LoVo (cell line): ENCODE data around the gene ELMOD1.

ENCODE experiments used
- DNase-seq: peaks from one replicate; pipeline ENCODE4 v3.0.0-alpha.2; 2016; ENCODE audit warnings: low spot score

The ELMOD1 gene

GRCh38 chr11:107688322-107688918 lies 97.5 kb downstream of the ELMOD1 start:
- no peak for DNase-seq

- peak; percentile 65 for DNase-seq
Observed at GRCh38 chr11:107689317-107690202, 98.6 kb downstream of the ELMOD1 start.

DNA sequence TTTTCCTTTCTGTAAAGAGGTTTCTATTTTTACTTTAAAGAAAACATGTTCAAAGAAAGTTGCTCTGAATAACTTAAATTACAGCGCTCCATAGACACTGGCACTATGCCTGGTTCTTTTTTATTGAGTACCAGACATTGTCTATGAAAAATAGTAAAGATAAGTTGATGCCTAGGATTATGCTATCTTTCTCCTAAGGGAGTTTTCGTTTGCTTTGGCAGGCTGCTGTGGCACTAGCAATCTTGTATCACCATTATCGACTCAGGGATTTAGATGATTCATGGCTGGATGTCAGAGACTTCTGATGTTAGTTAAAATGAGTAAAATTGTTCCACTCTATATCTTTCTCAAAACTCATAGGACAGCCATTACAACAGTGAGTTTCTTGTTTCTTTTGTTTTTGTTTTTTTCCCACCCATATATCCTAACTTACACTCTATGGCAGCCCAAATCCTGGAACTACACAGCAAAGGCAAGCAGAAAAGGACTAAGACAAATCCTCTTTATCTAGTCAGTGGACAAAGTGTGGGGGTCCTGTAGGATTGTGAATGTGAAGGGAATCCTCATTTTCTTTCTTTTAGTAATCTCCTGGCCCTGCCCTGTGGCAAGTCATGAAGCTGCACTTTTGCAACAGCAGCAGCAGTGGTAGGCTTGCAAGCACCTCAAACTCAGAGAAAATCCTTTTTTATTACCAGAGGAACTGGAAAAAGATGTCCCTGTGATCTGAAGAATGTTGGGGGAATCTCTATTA lies 100.2 kb downstream of the ELMOD1 start:
- DNase-seq, result no peak

DNA sequence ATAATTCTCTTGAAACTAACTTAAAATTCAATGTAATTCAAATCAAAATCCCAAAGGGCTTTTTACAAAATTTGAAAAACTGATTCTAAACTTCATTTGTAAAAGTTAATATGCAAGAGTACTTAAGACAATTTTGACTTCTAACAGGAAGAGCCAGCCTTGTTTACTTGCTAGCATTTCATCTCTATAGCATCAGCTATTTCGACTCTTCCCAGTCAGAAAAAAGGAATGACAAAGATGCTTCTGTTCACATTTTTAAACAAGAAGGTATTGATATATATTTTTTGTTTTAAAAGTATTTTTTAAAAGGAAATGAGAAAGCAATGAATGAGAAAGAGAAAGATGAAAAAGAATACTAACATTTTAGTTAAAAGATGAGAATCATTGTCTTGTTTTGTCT lies 104.5 kb downstream of the ELMOD1 start:
- no peak for DNase-seq

GRCh38 chr11:107696140-107696539 lies 105.2 kb downstream of the ELMOD1 start:
- peak; percentile 61 for DNase-seq

DNA sequence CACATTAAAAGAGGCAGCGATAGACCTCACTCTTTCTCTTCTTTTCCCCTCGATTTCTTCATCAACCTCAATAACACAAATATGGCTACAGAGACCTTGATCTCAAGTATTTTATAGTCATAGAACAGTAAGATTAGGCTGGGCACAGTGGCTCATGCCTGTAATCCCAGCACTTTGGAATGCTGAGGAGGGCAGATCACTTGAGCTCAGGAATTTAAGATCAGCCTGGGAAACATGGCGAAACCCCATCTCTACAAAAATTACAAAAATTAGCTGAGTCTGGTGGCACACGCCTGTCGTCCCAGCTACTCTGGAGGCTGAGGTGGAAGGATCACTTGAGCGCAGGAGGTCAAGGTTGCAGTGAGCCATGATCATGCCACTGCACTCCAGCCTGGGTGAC lies 106.3 kb downstream of the ELMOD1 start:
- no peak for DNase-seq

DNA sequence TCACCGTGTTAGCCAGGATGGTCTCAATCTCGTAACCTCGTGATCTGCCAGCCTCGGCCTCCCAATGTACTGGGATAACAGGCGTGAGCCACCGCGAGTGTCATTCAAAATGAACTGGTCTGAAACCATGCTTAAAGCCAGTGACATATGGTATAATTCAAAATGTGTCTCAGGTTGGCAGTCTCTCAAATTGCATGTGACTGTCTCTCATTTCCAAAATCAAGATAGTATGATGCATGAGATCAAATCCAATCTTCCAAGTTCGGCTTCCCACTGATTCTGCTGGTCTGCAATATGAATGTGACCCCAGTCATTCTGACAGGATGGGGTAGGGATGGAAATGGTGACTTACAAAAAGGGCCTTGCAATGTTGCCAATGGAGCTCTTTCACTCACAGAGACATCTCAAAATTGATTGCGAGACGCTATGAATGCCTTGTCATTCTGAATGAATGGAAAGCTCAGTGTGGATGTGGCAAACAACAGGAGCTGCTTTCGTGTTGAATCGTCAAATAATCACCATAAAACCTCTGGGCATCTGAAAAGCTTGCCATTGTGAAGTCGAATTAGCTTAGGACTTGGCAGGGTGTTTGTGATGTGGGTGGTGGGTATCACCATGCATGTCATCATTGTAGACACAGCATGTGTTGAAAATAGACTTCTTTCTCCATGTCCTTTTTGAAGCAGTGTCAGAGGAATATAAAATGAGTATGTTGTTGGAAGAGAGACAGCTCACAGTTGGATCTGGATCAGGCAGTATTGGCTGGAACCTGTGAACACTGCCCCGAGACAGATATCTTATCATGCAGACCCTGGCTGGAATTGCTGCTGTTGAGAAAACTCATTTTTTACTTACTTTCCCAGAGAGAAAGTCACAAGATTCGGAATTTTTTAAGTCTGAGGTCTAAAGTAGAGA lies 108.7 kb downstream of the ELMOD1 start:
- no peak for DNase-seq

GRCh38 chr11:107702109-107702660 lies 111.2 kb downstream of the ELMOD1 start:
- no peak for DNase-seq

GRCh38 chr11:107702723-107703122 lies 111.8 kb downstream of the ELMOD1 start:
- DNase-seq, result no peak

- no peak for DNase-seq
Observed at GRCh38 chr11:107704451-107704850, 113.5 kb downstream of the ELMOD1 start.

DNA sequence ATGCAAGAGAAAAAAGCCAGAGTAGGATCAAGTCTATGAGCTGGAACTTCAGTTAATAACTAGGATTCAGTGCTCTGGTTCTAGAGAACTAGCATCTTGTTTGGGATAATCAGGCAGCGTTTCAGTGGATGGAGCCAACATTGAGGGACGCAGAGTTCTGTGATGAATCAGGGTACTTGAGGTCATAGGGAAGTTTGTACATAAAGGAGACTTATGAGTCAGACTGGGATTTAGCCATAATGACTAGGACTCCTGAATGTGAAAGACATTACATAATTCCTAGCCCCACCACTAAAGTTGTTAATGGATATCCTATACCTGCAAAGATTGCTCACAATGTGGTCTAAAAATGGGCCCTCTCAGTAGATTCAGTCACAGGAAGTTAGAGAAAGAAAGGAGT lies 114.1 kb downstream of the ELMOD1 start:
- DNase-seq, result no peak

- no peak for DNase-seq
Observed at GRCh38 chr11:107706531-107706930, 115.6 kb downstream of the ELMOD1 start.

DNA sequence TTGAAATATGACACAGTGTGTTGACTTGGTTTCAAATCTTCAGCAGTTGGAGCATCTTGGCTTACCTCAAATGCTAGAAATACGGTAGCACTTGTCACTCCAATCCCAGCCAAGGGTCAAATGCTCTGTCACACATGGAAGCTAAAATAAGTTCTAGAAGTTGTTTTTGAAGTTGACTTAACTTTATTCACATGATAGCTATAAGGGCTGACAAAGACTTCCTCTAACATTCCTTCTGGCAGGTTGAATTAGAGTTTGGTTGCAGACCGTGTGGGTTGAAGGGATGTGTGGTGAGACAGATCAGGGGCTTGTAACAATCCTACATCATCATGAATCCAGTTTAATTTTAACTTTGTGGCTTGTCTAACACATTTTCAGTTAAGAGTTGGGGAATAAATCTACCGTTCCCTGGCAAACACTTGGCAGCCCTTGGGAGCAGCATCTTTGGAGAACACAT lies 116.3 kb downstream of the ELMOD1 start:
- no peak for DNase-seq

- no peak for DNase-seq
Observed at GRCh38 chr11:107707807-107708206, 116.9 kb downstream of the ELMOD1 start.

- DNase-seq, result no peak
Observed at GRCh38 chr11:107708792-107709191, 117.8 kb downstream of the ELMOD1 start.

GRCh38 chr11:107710301-107710700 lies 119.4 kb downstream of the ELMOD1 start:
- DNase-seq, result no peak

DNA sequence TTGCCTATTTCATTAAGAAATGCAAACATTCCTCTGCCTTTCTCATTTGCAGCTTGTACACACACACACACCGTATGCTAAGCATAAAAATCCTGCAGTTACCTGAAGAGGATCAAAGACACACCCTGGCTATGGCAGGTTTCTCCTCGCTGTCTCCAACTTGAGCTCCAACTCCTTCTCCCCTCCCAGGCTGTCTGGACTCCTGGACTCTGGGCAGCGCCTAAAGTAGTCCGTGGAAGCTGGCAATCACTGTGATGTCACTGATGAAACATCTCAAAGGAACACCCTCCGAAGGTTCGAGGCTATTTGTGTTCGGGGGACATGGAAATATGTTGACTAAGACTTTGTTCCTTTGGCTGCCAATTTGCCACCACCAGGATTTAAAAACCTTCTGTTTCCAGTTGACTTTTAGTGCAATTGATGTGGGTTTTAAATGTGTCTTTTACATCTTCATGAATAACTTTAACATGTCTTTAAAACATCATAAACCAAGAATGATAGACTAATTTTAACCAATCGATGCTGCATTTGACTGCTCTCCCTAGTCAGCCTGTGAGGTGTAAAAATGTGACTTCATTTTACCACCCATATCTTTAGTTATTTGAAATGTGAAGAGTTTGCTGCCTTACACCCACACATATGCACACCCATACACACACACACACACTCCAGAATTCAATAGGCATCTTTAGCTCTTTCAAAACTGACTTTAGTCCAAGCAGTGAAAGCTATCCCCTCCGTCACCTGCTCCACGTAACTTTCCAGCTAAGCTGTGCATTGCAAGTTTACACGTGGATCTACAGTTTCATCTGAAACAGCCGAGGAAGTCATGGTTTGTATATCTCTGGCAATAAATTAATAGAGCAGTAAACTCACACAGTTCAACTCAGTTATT lies 121.2 kb downstream of the ELMOD1 start, which contains the start of gene SLN:
Gene SLN (minus strand): TSS at position 196 of the 895 bp plus-strand sequence.
- DNase-seq, result no peak

GRCh38 chr11:107713009-107713408 lies 122.1 kb downstream of the ELMOD1 start:
- no peak for DNase-seq
